ENCODE results near the gene ZNF747.

ZNF747 gene

DNA sequence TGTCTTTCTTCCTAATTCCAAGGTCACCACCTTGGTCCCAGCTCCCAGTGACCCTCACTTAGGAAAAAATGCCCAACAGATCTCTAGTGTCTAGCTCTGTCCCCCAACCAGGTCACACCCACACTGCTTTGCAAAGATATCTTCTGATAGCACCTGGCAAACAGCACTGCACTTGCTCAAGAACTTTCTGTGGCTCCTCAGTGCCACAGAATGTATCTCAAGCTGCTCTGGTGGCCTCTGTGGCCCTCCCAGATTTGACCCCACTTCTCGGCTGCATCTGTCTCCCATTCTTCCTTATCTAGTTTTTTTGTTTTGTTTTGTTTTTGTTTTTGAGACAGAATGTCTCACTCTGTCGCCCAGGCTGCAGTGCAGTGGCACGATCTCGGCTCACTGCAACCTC is 31.9 kb upstream of the ZNF747 start:
- in situ Hi-C loops (cut with MboI; ENCODE audit: low sequenced_read_pairs, unreplicated experiment): no loop called here
- no peak for DNase-seq (ENCODE audit: low spot score)
- TF ChIP-seq, protein P1, sequence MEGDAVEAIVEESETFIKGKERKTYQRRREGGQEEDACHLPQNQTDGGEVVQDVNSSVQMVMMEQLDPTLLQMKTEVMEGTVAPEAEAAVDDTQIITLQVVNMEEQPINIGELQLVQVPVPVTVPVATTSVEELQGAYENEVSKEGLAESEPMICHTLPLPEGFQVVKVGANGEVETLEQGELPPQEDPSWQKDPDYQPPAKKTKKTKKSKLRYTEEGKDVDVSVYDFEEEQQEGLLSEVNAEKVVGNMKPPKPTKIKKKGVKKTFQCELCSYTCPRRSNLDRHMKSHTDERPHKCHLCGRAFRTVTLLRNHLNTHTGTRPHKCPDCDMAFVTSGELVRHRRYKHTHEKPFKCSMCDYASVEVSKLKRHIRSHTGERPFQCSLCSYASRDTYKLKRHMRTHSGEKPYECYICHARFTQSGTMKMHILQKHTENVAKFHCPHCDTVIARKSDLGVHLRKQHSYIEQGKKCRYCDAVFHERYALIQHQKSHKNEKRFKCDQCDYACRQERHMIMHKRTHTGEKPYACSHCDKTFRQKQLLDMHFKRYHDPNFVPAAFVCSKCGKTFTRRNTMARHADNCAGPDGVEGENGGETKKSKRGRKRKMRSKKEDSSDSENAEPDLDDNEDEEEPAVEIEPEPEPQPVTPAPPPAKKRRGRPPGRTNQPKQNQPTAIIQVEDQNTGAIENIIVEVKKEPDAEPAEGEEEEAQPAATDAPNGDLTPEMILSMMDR (IDR thresholded peaks at IDR 0.05; ENCODE audit: borderline replicate concordance, control extremely low read depth, extremely low read depth, insufficient read depth, missing control alignments): no peak

DNA sequence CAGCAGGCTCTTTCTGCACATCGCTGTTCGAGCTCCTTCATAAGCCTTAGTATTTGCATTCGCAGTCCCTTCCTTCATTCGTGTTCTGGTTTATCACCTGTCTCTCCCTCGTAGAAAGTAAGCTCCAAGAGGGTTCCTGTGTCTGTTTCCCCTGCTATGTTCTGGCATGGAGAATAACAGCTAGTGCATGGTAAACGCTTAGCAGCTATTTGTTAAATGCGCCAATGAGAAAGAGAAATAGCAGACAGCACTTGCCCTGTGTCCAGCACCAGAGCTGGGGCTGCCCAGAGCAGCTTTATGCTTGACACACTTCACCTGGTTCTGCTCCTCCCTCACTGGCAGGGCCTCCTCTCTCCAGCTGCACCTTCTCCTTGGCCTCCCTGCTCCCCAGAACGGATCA is 31.3 kb upstream of the ZNF747 start:
- DNase-seq (ENCODE audit: low spot score): no peak
- TF ChIP-seq, protein P1 (IDR thresholded peaks at IDR 0.05; ENCODE audit: borderline replicate concordance, control extremely low read depth, extremely low read depth, insufficient read depth, missing control alignments): no peak
- in situ Hi-C loops (cut with MboI; ENCODE audit: low sequenced_read_pairs, unreplicated experiment): no loop called here

DNA sequence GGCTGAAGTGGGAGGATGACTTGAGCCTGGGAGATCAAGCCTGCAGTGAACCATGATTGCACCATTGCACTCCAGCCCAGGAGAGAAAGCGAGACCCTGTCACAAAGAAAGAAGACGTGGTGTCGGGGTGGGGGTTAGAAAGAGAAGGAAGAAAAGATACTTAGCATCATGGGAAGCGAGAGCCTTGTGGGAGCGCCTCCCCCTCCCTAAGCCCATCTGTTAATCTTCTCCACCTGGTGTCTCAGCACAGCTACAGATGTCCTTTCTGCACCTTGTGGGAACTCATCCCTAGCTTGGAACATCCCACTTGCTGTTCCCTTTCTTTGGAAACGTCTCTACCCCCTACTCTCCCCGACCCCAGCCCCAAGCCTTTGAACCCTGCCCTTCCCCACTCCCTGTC is 30.9 kb upstream of the ZNF747 start:
- TF ChIP-seq, protein P1 (IDR thresholded peaks at IDR 0.05; ENCODE audit: borderline replicate concordance, control extremely low read depth, extremely low read depth, insufficient read depth, missing control alignments): no peak
- DNase-seq (ENCODE audit: low spot score): no peak
- in situ Hi-C loops (cut with MboI; ENCODE audit: low sequenced_read_pairs, unreplicated experiment): no loop called here

DNA sequence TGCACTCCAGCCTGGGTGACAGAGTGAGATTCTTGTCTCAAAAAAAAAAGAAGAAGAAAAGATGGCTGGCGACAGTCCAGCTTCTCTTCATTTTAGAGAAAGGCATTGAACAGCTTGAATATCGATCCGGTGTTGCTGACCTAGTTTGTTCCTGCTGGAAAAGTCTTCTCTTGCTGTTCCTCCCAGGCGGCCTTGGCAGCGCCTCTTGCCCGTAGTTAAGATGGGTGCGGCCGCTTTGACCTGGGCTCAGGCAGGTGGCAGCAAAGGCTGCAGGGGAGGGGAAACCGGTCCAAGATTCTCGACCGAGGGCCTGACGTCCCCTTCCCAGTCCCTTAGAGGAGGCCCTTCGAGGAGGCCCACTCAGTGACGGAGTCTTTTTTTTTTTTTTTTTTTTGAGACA is 27.4 kb upstream of the ZNF747 start:
- DNase-seq (ENCODE audit: low spot score): no peak
- in situ Hi-C loops (cut with MboI; ENCODE audit: low sequenced_read_pairs, unreplicated experiment): no loop called here
- TF ChIP-seq, protein P1 (IDR thresholded peaks at IDR 0.05; ENCODE audit: borderline replicate concordance, control extremely low read depth, extremely low read depth, insufficient read depth, missing control alignments): no peak

DNA sequence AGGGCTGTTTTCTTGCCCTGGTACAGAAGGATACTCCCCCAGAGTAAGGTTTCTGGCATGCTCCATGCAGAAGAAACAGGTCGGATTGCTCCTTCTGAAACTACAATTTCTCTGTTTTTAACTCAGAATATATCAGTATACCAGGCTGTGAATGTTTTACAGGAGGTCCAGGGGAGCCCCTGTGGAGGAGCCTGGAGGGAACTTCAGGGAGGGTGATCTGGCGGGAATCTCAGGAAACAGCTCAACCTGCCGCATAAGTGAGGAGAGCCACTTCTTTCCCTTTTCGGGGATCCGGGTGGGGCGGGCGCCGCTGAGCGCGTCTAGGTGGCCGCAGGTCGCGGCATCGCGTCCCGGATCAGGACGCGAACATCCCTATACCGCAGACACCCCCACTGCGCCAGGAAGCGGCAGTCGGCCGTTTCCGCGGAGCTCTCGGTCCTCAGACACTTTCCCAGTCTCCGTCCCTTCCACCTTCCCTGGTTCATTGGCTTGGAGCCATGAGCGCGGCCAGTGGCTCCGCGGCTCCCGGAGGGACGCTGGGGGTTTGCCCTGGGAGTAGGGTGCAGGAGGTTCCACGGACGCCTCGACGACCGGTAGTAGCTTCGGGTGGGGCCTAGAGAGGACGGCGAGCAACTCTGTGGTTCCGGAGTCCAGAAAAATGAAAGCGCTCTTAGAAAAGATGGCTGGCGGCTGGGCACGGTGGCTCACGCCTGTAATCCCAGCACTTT is 26.6 kb upstream of the ZNF747 start:
- TF ChIP-seq, protein P1 (IDR thresholded peaks at IDR 0.05; ENCODE audit: borderline replicate concordance, control extremely low read depth, extremely low read depth, insufficient read depth, missing control alignments): no peak
- in situ Hi-C loops (cut with MboI; ENCODE audit: low sequenced_read_pairs, unreplicated experiment): no loop called here
- DNase-seq (ENCODE audit: low spot score): no peak

DNA sequence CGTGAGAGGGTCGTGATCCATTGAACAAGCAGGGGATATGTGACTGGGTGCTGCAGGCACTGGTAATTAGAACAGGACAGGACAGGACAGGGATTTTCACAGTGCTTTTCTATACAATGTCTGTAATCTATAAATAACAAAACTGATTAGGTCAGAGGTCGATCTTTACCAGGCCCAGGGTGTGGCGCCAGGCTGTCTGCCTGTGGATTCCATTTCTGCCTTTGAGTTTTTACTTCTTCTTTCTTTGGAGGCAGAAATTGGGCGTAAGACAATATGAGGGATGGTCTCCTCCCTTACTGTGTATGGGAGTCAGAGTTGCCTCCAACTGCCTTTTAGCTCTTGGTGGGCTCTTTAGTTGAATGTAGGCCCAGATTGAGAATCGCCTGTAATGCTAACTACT is 25.0 kb upstream of the ZNF747 start:
- in situ Hi-C loops (cut with MboI; ENCODE audit: low sequenced_read_pairs, unreplicated experiment): no loop called here
- TF ChIP-seq, protein P1 (IDR thresholded peaks at IDR 0.05; ENCODE audit: borderline replicate concordance, control extremely low read depth, extremely low read depth, insufficient read depth, missing control alignments): no peak

More for the DNA sequence above, 25.0 kb upstream of the ZNF747 start:
- no peak for DNase-seq (ENCODE audit: low spot score)

All from GM13976 (cell line).